ENCODE results near the gene SLC25A14.

DNA sequence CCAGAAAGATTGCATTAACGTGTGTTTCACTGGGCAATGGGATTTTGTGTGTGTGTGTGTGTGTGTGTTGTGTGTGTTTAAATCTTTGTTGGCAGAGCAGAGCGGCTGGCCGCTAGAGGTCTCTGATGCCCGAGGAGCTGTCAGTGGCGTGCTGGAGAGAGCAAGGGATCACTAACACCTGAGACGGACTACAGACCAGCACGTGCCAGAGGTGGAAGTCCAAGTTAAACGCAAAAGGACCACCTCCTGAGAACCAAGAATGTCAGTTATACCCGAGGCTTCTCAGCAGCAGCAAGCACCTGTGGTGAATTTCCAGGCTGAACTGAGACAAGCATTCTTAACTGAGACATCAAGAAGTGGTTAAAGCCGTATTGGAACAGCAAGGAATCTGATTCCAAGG lies 9.0 kb upstream of the SLC25A14 start:
- TF ChIP-seq, protein P1, sequence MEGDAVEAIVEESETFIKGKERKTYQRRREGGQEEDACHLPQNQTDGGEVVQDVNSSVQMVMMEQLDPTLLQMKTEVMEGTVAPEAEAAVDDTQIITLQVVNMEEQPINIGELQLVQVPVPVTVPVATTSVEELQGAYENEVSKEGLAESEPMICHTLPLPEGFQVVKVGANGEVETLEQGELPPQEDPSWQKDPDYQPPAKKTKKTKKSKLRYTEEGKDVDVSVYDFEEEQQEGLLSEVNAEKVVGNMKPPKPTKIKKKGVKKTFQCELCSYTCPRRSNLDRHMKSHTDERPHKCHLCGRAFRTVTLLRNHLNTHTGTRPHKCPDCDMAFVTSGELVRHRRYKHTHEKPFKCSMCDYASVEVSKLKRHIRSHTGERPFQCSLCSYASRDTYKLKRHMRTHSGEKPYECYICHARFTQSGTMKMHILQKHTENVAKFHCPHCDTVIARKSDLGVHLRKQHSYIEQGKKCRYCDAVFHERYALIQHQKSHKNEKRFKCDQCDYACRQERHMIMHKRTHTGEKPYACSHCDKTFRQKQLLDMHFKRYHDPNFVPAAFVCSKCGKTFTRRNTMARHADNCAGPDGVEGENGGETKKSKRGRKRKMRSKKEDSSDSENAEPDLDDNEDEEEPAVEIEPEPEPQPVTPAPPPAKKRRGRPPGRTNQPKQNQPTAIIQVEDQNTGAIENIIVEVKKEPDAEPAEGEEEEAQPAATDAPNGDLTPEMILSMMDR (IDR thresholded peaks at IDR 0.05; ENCODE audit: insufficient read depth, low read depth, low read length): peak; percentile 44
- TF ChIP-seq EZH2 (IDR thresholded peaks at IDR 0.05; ENCODE audit: insufficient read depth, low read length): no peak

Measured in astrocyte (in vitro differentiated cells and primary cell).